Neural crest cell (in vitro differentiated cells): ENCODE data around the gene MAST2. TPM values are rescaled to one million over a fixed set of nuclear protein-coding genes. Genes with fewer than 3 reads are reported as not detected.

Source experiments
- DNase-seq: peaks from one replicate; pipeline ENCODE4 v3.0.0; 2021; ENCODE audit warnings: low read depth, mixed read lengths, low spot score
- H3K27ac Mint-ChIP-seq: one replicate; pipeline ENCODE4 v1.8.0; 2021; ENCODE audit warnings: mild to moderate bottlenecking, mixed read lengths; ENCODE audit not compliant: unreplicated experiment
- H3K27me3 Mint-ChIP-seq: 2 replicates; pipeline ENCODE4 v1.8.0; 2021; ENCODE audit warnings: low read depth, mild to moderate bottlenecking, mixed read lengths
- H3K36me3 Mint-ChIP-seq: 2 replicates; pipeline ENCODE4 v1.8.0; 2021; ENCODE audit warnings: low read depth, mild to moderate bottlenecking, mixed read lengths
- H3K4me1 Mint-ChIP-seq: 2 replicates; pipeline ENCODE4 v1.8.0; 2021; ENCODE audit warnings: mixed read lengths
- H3K4me3 Mint-ChIP-seq: one replicate; pipeline ENCODE4 v1.8.0; 2021; ENCODE audit warnings: mild to moderate bottlenecking, mixed read lengths
- H3K9me3 Mint-ChIP-seq: 2 replicates; pipeline ENCODE4 v1.8.0; 2021; ENCODE audit warnings: mixed read lengths
- long read RNA-seq: library from polyadenylated mRNA; unstranded; transcript quantifications from one replicate; pipeline ENCODE4 v2.0.0, GENCODE V29; 2020
- total RNA-seq: library from RNA; stranded (reverse); gene quantifications from 2 replicates; pipeline ENCODE4 v1.2.1, GENCODE V29; 2021
- TF ChIP-seq, protein P1 (sequence below): fragments of 200-600 bp; sonication (generic); conservative IDR thresholded peaks from 2 replicates; pipeline ENCODE4 v1.5.0; 2021; ENCODE audit warnings: antibody characterized with exemption, mild to moderate bottlenecking

MAST2 gene
- total RNA-seq: 45.2 and 47.6 TPM in 2 replicates
- long read RNA-seq, partial matches to known transcripts: 3 of 4 reads
- long read RNA-seq, other reads (novel, unspliced or antisense): 1 of 4 reads

DNA sequence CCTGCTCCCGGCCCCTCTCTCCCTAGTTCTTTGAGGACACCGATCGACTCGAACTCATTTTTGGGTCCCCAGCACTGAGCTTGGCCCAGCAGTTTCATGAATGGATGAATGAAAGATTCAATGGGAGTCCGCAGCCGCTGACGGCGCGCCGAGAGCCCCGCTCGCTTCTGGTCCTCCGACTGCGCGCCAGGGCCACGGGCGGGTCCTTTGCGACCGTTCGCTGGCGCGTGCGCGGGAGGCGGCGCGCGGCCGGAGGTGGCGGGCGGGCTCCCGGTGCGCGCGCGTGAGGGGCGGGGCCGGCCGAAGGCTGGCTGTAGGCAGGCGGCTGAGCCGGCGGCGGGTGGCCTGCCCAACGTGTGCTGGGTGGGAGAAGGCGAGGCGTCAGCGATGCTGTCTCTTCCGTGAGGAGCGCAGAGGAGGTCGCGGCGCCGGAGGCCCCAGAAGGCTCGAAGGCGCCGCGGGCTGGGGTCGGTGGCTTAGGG lies at the start of gene MAST2:
TSS of gene MAST2 (plus strand) at position 314 of the 482 bp plus-strand sequence. CDS start 284 bp downstream, outside the sequence.
- Mint-ChIP-seq H3K4me1 (peaks cover 41% of the 10 kb centered on the region), H3K27ac (peak within 1 kb of the TSS; percentile 91), H3K4me3 (peak within 1 kb of the TSS; percentile 97), H3K9me3 (no peaks in the 10 kb centered on the region), H3K27me3 (no peaks in the 10 kb centered on the region), H3K36me3 (peaks cover 3% of the 10 kb centered on the region)
- peak; percentile 85 for DNase-seq
- TF ChIP-seq, protein P1, sequence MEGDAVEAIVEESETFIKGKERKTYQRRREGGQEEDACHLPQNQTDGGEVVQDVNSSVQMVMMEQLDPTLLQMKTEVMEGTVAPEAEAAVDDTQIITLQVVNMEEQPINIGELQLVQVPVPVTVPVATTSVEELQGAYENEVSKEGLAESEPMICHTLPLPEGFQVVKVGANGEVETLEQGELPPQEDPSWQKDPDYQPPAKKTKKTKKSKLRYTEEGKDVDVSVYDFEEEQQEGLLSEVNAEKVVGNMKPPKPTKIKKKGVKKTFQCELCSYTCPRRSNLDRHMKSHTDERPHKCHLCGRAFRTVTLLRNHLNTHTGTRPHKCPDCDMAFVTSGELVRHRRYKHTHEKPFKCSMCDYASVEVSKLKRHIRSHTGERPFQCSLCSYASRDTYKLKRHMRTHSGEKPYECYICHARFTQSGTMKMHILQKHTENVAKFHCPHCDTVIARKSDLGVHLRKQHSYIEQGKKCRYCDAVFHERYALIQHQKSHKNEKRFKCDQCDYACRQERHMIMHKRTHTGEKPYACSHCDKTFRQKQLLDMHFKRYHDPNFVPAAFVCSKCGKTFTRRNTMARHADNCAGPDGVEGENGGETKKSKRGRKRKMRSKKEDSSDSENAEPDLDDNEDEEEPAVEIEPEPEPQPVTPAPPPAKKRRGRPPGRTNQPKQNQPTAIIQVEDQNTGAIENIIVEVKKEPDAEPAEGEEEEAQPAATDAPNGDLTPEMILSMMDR: no peak

DNA sequence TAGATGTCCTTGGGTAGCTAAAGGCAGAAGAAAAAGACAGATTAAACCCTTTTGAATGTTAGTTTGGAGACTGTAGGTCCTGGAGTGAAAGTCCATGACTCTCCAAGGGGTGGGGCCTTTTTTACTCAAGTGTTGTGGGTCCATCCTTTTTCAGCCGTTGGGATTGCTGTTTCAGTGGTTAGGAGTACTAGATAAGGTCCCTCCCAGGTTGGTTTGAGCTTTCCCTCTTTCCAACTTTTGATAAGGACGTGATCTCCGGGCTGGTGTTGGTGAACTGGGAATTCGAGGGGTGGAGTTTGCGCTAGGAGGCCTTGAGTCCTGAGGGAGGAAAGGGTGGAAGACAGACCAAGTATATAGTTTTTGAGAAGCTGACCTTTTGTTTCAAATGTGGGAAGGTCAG lies 47.7 kb upstream of the MAST2 start:
- Mint-ChIP-seq H3K4me3 (no peak overlapping the region), H3K9me3 (peaks cover 14% of the 10 kb centered on the region), H3K4me1 (peaks cover 17% of the 10 kb centered on the region), H3K36me3 (no peaks in the 10 kb centered on the region), H3K27me3 (no peaks in the 10 kb centered on the region), H3K27ac (no peak overlapping the region)
- TF ChIP-seq, protein P1: no peak
- no peak for DNase-seq

DNA sequence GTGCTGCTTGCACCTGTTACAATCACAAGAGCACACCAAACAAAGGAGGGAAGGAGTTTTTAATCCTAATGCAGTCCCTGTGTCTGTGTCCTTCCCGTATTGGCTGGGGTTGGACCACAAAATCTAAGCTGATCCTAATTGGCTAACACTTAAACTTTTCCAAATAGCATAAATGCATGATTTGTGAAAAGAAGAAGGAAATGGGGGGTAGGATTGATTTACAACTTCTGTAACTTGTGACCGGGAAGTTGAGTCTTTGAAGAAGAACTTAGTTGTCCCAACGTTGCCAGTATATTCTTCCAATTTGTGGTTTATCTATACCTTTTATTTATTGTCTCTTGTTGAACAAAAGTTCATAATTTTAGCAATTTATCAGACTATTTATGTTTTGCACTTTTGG lies 41.1 kb upstream of the MAST2 start:
- Mint-ChIP-seq H3K4me3 (no peak overlapping the region), H3K27ac (no peak overlapping the region), H3K27me3 (no peaks in the 10 kb centered on the region), H3K36me3 (no peaks in the 10 kb centered on the region), H3K4me1 (no peaks in the 10 kb centered on the region), H3K9me3 (peaks cover 10% of the 10 kb centered on the region)
- TF ChIP-seq, protein P1: no peak
- no peak for DNase-seq

DNA sequence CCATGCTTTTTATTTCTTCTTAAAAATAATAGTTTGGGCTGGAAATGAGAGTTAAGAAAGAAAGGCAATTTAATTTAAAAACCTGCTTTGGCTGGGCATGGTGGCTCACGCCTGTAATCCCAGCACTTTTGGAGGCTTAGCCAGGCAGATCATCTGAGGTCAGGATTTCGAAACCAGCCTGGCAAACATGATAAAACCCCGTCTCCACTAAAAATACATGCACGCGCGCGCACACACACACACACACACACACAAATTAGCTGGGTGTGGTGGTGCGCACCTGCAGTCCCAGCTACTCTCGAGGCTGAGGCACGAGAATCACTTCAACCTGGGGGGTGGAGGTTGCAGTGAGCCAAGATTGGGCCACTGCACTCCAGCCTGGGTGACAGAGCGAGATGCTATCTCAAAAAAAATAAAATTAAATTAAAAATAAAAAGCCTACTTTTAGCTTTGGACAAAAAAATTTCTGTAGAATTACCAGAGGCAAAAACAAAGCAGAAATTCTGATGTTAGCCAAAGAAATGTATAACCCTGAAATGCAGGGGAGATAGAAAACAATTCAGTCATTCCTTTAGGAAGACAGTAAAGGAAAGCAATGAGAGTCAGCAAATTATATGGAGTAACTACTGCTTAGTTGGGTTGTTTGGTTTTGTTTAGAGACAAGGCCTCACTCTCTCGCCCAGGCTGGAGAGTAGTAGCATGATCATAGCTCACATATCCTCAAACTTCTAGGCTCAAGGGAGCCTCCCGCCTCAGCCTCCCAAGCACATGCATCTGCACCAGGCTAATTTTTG lies 37.2 kb upstream of the MAST2 start:
- Mint-ChIP-seq H3K4me1 (no peaks in the 10 kb centered on the region), H3K27me3 (no peaks in the 10 kb centered on the region), H3K9me3 (no peaks in the 10 kb centered on the region), H3K27ac (no peak overlapping the region), H3K36me3 (no peaks in the 10 kb centered on the region), H3K4me3 (no peak overlapping the region)
- TF ChIP-seq, protein P1: no peak
- no peak for DNase-seq

DNA sequence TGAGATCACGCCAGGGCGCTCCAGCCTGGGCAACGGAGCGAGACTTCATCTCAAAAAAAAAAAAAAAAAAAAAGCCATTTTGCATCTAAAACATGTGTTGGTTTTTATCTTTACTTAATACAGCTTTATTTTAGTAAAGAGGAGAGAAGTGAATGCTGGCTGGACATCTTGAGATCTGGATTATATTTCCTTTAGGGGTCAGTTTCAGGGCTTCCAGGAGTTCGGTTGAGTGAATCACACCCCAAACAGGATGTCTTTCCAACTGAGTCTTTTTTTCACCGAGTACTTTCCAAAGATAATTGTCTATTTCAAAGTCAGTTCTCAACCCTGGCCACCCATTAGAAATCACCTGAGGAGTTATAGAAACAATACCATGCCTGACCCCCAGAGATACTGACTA lies 36.4 kb upstream of the MAST2 start:
- H3K9me3 Mint-ChIP-seq: no peaks in the 10 kb centered on the region

More for the DNA sequence above, 36.4 kb upstream of the MAST2 start:
- Mint-ChIP-seq H3K27ac (no peak overlapping the region), H3K27me3 (no peaks in the 10 kb centered on the region), H3K4me3 (no peak overlapping the region), H3K36me3 (no peaks in the 10 kb centered on the region), H3K4me1 (no peaks in the 10 kb centered on the region)
- no peak for DNase-seq
- TF ChIP-seq, protein P1: no peak
